H9 (cell line): ENCODE data around the gene ADAM8. TPM values are rescaled to one million over a fixed set of nuclear protein-coding genes. Genes with fewer than 3 reads are reported as not detected.

ENCODE experiments used
- DNase-seq: peaks from one replicate; pipeline ENCODE4 v3.0.0-alpha.2; 2017
- H2AFZ ChIP-seq: one replicate; pipeline ENCODE4 v1.6.1; 2013; ENCODE audit warnings: mild to moderate bottlenecking, low read length, control low read depth, moderate library complexity
- H2AK5ac ChIP-seq: 2 replicates; pipeline ENCODE4 v1.6.1; 2013; ENCODE audit warnings: low read length, control low read depth, mixed read lengths; ENCODE audit not compliant: insufficient read length
- H2BK120ac ChIP-seq: one replicate; pipeline ENCODE4 v1.6.1; 2013; ENCODE audit warnings: low read depth, mild to moderate bottlenecking, low read length, control low read depth, inconsistent platforms; ENCODE audit not compliant: poor library complexity, severe bottlenecking
- H2BK12ac ChIP-seq: 2 replicates; pipeline ENCODE4 v1.6.1; 2013; ENCODE audit warnings: low read length, control low read depth, mixed read lengths, low read depth; ENCODE audit not compliant: insufficient read length
- H2BK15ac ChIP-seq: 2 replicates; pipeline ENCODE4 v1.6.1; 2013; ENCODE audit warnings: low read depth, low read length, control low read depth
- H2BK20ac ChIP-seq: one replicate; pipeline ENCODE4 v1.6.1; 2013; ENCODE audit warnings: low read depth, mild to moderate bottlenecking, low read length, control low read depth, inconsistent platforms; ENCODE audit not compliant: poor library complexity, severe bottlenecking
- H2BK5ac ChIP-seq: 2 replicates; pipeline ENCODE4 v1.6.1; 2013; ENCODE audit warnings: low read length, control low read depth, mixed read lengths; ENCODE audit not compliant: insufficient read length
- H3K14ac ChIP-seq: 2 replicates; pipeline ENCODE4 v1.6.1; 2013; ENCODE audit warnings: low read length, control low read depth; ENCODE audit not compliant: insufficient read depth
- H3K18ac ChIP-seq: 2 replicates; pipeline ENCODE4 v1.6.1; 2013; ENCODE audit warnings: low read depth, mild to moderate bottlenecking, mixed read lengths, low read length, control low read depth; ENCODE audit not compliant: insufficient read length
- H3K23ac ChIP-seq: 2 replicates; pipeline ENCODE4 v1.6.1; 2013; ENCODE audit warnings: low read length, control low read depth, mixed read lengths, low read depth; ENCODE audit not compliant: insufficient read length
- H3K23me2 ChIP-seq: 2 replicates; pipeline ENCODE4 v1.6.1; 2013; ENCODE audit warnings: low read depth, mild to moderate bottlenecking, mixed read lengths, low read length, control low read depth; ENCODE audit not compliant: insufficient read length, poor library complexity, severe bottlenecking
- H3K27ac ChIP-seq: 2 replicates; pipeline ENCODE4 v1.5.1; 2013; ENCODE audit warnings: low read length, control low read depth, mixed read lengths, low read depth; ENCODE audit not compliant: insufficient read length
- H3K27me3 ChIP-seq: 2 replicates; pipeline ENCODE4 v1.6.1; 2013; ENCODE audit warnings: low read length, control low read depth, inconsistent platforms; ENCODE audit not compliant: insufficient read depth
- H3K4ac ChIP-seq: 2 replicates; pipeline ENCODE4 v1.6.1; 2013; ENCODE audit warnings: low read depth, mild to moderate bottlenecking, control low read depth, inconsistent platforms, low read length, moderate library complexity
- H3K4me1 ChIP-seq: 2 replicates; pipeline ENCODE4 v1.6.1; 2013; ENCODE audit warnings: low read length, control low read depth, inconsistent platforms; ENCODE audit not compliant: insufficient read depth
- H3K4me2 ChIP-seq: 2 replicates; pipeline ENCODE4 v1.6.1; 2013; ENCODE audit warnings: low read length, control low read depth, mixed read lengths; ENCODE audit not compliant: insufficient read length, insufficient read depth
- H3K56ac ChIP-seq: 2 replicates; pipeline ENCODE4 v1.6.1; 2013; ENCODE audit warnings: low read depth, mild to moderate bottlenecking, mixed read lengths, low read length, control low read depth; ENCODE audit not compliant: insufficient read length
- H3K79me1 ChIP-seq: 2 replicates; pipeline ENCODE4 v1.6.1; 2013; ENCODE audit warnings: low read depth, mild to moderate bottlenecking, moderate library complexity, low read length, control low read depth, inconsistent platforms; ENCODE audit not compliant: insufficient read depth, poor library complexity, severe bottlenecking
- H3K79me2 ChIP-seq: 2 replicates; pipeline ENCODE4 v1.6.1; 2013; ENCODE audit warnings: low read length, control low read depth, inconsistent platforms; ENCODE audit not compliant: insufficient read depth
- H3K9ac ChIP-seq: 2 replicates; pipeline ENCODE4 v1.6.1; 2013; ENCODE audit warnings: low read length, control low read depth, mixed read lengths; ENCODE audit not compliant: insufficient read length; ENCODE audit errors: extremely low read depth
- H3K9me3 ChIP-seq: one replicate; pipeline ENCODE4 v1.6.1; 2013; ENCODE audit warnings: low read depth, low read length, inconsistent platforms; ENCODE audit not compliant: control insufficient read depth
- H3T11ph ChIP-seq: one replicate; pipeline ENCODE4 v1.6.1; 2013; ENCODE audit warnings: mild to moderate bottlenecking, low read length, control low read depth, inconsistent platforms
- H4K20me1 ChIP-seq: one replicate; pipeline ENCODE4 v1.6.1; 2013; ENCODE audit not compliant: control insufficient read depth, insufficient read length, insufficient read depth
- H4K5ac ChIP-seq: 2 replicates; pipeline ENCODE4 v1.6.1; 2013; ENCODE audit warnings: low read depth, mild to moderate bottlenecking, mixed read lengths, low read length, control low read depth; ENCODE audit not compliant: insufficient read length
- H4K8ac ChIP-seq: replicated peaks from 2 replicates; pipeline ENCODE4 v1.6.1; 2013; ENCODE audit warnings: low read length, control low read depth, mixed read lengths, low read depth; ENCODE audit not compliant: insufficient read length
- H4K91ac ChIP-seq: 2 replicates; pipeline ENCODE4 v1.6.1; 2013; ENCODE audit warnings: low read depth, mild to moderate bottlenecking, moderate library complexity, mixed read lengths, low read length, control low read depth; ENCODE audit not compliant: insufficient read length
- H3K27ac Mint-ChIP-seq, 3 experiments: 2 replicates in 2 of 3; 3 replicates in 1 of 3; pipeline ENCODE4 v1.8.0; 2020 to 2021; ENCODE audit warnings: mixed read lengths in 3 of 3, mild to moderate bottlenecking in 1 of 3, moderate library complexity in 1 of 3
- H3K27me3 Mint-ChIP-seq: 2 replicates; pipeline ENCODE4 v1.8.0; 2021; ENCODE audit warnings: low read depth, mild to moderate bottlenecking, moderate library complexity, mixed read lengths
- H3K36me3 Mint-ChIP-seq, 3 experiments: 2 replicates in 2 of 3; 3 replicates in 1 of 3; pipeline ENCODE4 v1.8.0; 2020 to 2021; ENCODE audit warnings: low read depth in 3 of 3, mixed read lengths in 3 of 3; ENCODE audit not compliant: insufficient read depth in 1 of 3
- H3K4me1 Mint-ChIP-seq, 2 experiments: 2 replicates each; pipeline ENCODE4 v1.8.0; 2020; ENCODE audit warnings: mixed read lengths in 2 of 2
- H3K4me3 Mint-ChIP-seq, 2 experiments: 2 replicates in 1 of 2; 3 replicates in 1 of 2; pipeline ENCODE4 v1.8.0; 2020 to 2021; ENCODE audit warnings: mild to moderate bottlenecking in 2 of 2, mixed read lengths in 2 of 2, moderate library complexity in 1 of 2
- H3K9me3 Mint-ChIP-seq, 2 experiments: 2 replicates in 1 of 2; 3 replicates in 1 of 2; pipeline ENCODE4 v1.8.0; 2020; ENCODE audit warnings: mild to moderate bottlenecking in 2 of 2, mixed read lengths in 2 of 2, moderate library complexity in 1 of 2
- WGBS: extraction: QIAGEN DNeasy Blood & Tissue Kit; methylation state at CpG from one replicate; pipeline ENCODE4 v1.1.7; 2013; ENCODE audit warnings: missing lambda C conversion rate, low lambda C conversion rate, mixed read lengths; ENCODE audit not compliant: insufficient read length; ENCODE audit errors: extremely low coverage; 5-methylcytosine and 5-hydroxymethylcytosine counted together
- total RNA-seq: library from RNA; stranded (reverse); gene quantifications from 2 replicates; pipeline ENCODE4 v1.2.1, GENCODE V29; 2021
- TF ChIP-seq, protein P1 (sequence below): fragments of 200-600 bp; sonication (generic); conservative IDR thresholded peaks from 3 replicates; pipeline ENCODE4 v1.8.0; 2021; ENCODE audit warnings: antibody characterized with exemption, mild to moderate bottlenecking

The ADAM8 gene
- total RNA-seq, 1 experiment from 2014 or later, result 5.4 TPM

GRCh38 chr10:133302230-133302629 is 25.6 kb upstream of the ADAM8 start:
- H3K9ac ChIP-seq, result no peak overlapping the region
- H3K27me3 Mint-ChIP-seq, result no peaks in the 10 kb centered on the region
- DNase-seq, result no peak
- no peak overlapping the region for H4K5ac ChIP-seq
- no peak overlapping the region for H2BK5ac ChIP-seq
- H3K4me3 Mint-ChIP-seq, result no peak overlapping the region
- H3K4ac ChIP-seq, result no peak overlapping the region
- no peak overlapping the region for H3K4me2 ChIP-seq
- no peaks in the 10 kb centered on the region for H4K20me1 ChIP-seq
- H3T11ph ChIP-seq, result no peak overlapping the region
- no peaks in the 10 kb centered on the region for H3K23me2 ChIP-seq
- H3K9me3 Mint-ChIP-seq, result no peaks in the 10 kb centered on the region; a peak in 2 of 5 replicates
- no peak overlapping the region for H3K56ac ChIP-seq
- H4K91ac ChIP-seq, result no peak overlapping the region
- H2BK20ac ChIP-seq, result no peak overlapping the region
- peaks cover 2% of the 10 kb centered on the region in 2 experiments; a peak in 2 of 4 replicates for H3K4me1 Mint-ChIP-seq
- no peak overlapping the region for H2AK5ac ChIP-seq
- H2BK120ac ChIP-seq, result no peak overlapping the region
- no peak overlapping the region for H3K27ac Mint-ChIP-seq
- no peak overlapping the region for H3K23ac ChIP-seq
- H2BK12ac ChIP-seq, result no peak overlapping the region
- H2BK15ac ChIP-seq, result no peak overlapping the region
- H3K36me3 Mint-ChIP-seq, result peaks cover 19 to 48% (median 44%) of the 10 kb centered on the region in 3 experiments
- H3K27me3 ChIP-seq, result no peaks in the 10 kb centered on the region
- H2AFZ ChIP-seq, result no peak overlapping the region
- no peak overlapping the region for H3K27ac ChIP-seq
- no peaks in the 10 kb centered on the region for H3K4me1 ChIP-seq
- TF ChIP-seq, protein P1, sequence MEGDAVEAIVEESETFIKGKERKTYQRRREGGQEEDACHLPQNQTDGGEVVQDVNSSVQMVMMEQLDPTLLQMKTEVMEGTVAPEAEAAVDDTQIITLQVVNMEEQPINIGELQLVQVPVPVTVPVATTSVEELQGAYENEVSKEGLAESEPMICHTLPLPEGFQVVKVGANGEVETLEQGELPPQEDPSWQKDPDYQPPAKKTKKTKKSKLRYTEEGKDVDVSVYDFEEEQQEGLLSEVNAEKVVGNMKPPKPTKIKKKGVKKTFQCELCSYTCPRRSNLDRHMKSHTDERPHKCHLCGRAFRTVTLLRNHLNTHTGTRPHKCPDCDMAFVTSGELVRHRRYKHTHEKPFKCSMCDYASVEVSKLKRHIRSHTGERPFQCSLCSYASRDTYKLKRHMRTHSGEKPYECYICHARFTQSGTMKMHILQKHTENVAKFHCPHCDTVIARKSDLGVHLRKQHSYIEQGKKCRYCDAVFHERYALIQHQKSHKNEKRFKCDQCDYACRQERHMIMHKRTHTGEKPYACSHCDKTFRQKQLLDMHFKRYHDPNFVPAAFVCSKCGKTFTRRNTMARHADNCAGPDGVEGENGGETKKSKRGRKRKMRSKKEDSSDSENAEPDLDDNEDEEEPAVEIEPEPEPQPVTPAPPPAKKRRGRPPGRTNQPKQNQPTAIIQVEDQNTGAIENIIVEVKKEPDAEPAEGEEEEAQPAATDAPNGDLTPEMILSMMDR, result no peak
- H3K79me1 ChIP-seq, result peaks cover 12% of the 10 kb centered on the region
- H3K79me2 ChIP-seq, result peaks cover 7% of the 10 kb centered on the region; the same call in 1 of the 2 replicates
- no peak overlapping the region for H3K14ac ChIP-seq
- H4K8ac ChIP-seq, result no peak overlapping the region
- no peak overlapping the region for H3K18ac ChIP-seq
- no peaks in the 10 kb centered on the region for H3K9me3 ChIP-seq
- WGBS, result no CpG with 5 or more reads among the region's 14 CpGs
